Endothelial cell (in vitro differentiated cells): Measurements from ENCODE around the gene TM4SF20. TPM values are rescaled to one million over a fixed set of nuclear protein-coding genes. Genes with fewer than 3 reads are reported as not detected.

Source experiments
- DNase-seq: peaks from one replicate; pipeline ENCODE4 v3.0.0; 2021; ENCODE audit warnings: low spot score
- H3K27ac Mint-ChIP-seq: one replicate; pipeline ENCODE4 v1.8.0; 2021; ENCODE audit warnings: mixed read lengths, inconsistent platforms; ENCODE audit not compliant: unreplicated experiment
- H3K27me3 Mint-ChIP-seq: one replicate; pipeline ENCODE4 v1.8.0; 2021; ENCODE audit warnings: mild to moderate bottlenecking, moderate library complexity, mixed read lengths, inconsistent platforms; ENCODE audit not compliant: unreplicated experiment
- H3K36me3 Mint-ChIP-seq: one replicate; pipeline ENCODE4 v1.8.0; 2021; ENCODE audit warnings: mild to moderate bottlenecking, low read depth, mixed read lengths, inconsistent platforms; ENCODE audit not compliant: unreplicated experiment
- H3K4me1 Mint-ChIP-seq: one replicate; pipeline ENCODE4 v1.8.0; 2021; ENCODE audit warnings: mild to moderate bottlenecking, mixed read lengths, inconsistent platforms; ENCODE audit not compliant: unreplicated experiment
- H3K4me3 Mint-ChIP-seq: one replicate; pipeline ENCODE4 v1.8.0; 2021; ENCODE audit warnings: mild to moderate bottlenecking, mixed read lengths, inconsistent platforms; ENCODE audit not compliant: unreplicated experiment
- H3K9me3 Mint-ChIP-seq: one replicate; pipeline ENCODE4 v1.8.0; 2021; ENCODE audit warnings: mixed read lengths, inconsistent platforms; ENCODE audit not compliant: unreplicated experiment
- CTCF ChIP-seq: fragments of 200-600 bp; sonication (generic); IDR thresholded peaks from one replicate; pipeline ENCODE4 v1.5.0; 2021; ENCODE audit warnings: antibody characterized with exemption; ENCODE audit not compliant: unreplicated experiment
- total RNA-seq: library from RNA; stranded (reverse); fragmentation: NEBNext Ultra II Directional; extraction: Animal tissue kit (Norgen Biotek cat#: 25700); gene quantifications from one replicate; pipeline ENCODE4 v1.2.1, GENCODE V29; 2021; ENCODE audit not compliant: unreplicated experiment

TM4SF20 gene
- total RNA-seq, 1 donor from 2014 or later = not detected

- Mint-ChIP-seq H3K4me1 (no peaks in the 10 kb centered on the region), H3K36me3 (no peaks in the 10 kb centered on the region), H3K27me3 (no peaks in the 10 kb centered on the region), H3K27ac (no peak overlapping the region), H3K4me3 (no peak overlapping the region), H3K9me3 (no peaks in the 10 kb centered on the region)
- peak; percentile 31 for TF ChIP-seq CTCF
- peak; percentile 60 for DNase-seq
Measured at GRCh38 chr2:227406177-227407031, 27.3 kb upstream of the TM4SF20 start.

GRCh38 chr2:227404585-227405271 is 25.6 kb upstream of the TM4SF20 start:
- Mint-ChIP-seq H3K27ac (no peak overlapping the region), H3K4me3 (no peak overlapping the region)
- no peak for DNase-seq

GRCh38 chr2:227402959-227403358 is 23.9 kb upstream of the TM4SF20 start:
- Mint-ChIP-seq H3K9me3 (no peaks in the 10 kb centered on the region), H3K27ac (no peak overlapping the region), H3K4me1 (no peaks in the 10 kb centered on the region), H3K36me3 (no peaks in the 10 kb centered on the region), H3K27me3 (peaks cover 4% of the 10 kb centered on the region), H3K4me3 (no peak overlapping the region)
- TF ChIP-seq CTCF = no peak
- DNase-seq = no peak

More at GRCh38 chr2:227404585-227405271, 25.6 kb upstream of the TM4SF20 start:
- Mint-ChIP-seq H3K4me1 (no peaks in the 10 kb centered on the region), H3K27me3 (peaks cover 2% of the 10 kb centered on the region), H3K9me3 (no peaks in the 10 kb centered on the region), H3K36me3 (no peaks in the 10 kb centered on the region)
- no peak for TF ChIP-seq CTCF

- peaks cover 5% of the 10 kb centered on the region for H3K27me3 Mint-ChIP-seq
- H3K4me1 Mint-ChIP-seq = no peaks in the 10 kb centered on the region
- H3K27ac Mint-ChIP-seq = no peak overlapping the region
- H3K4me3 Mint-ChIP-seq = no peak overlapping the region
- no peaks in the 10 kb centered on the region for H3K9me3 Mint-ChIP-seq
- DNase-seq = no peak
- H3K36me3 Mint-ChIP-seq = no peaks in the 10 kb centered on the region
- TF ChIP-seq CTCF = no peak
Measured at GRCh38 chr2:227402321-227402720, 23.2 kb upstream of the TM4SF20 start.

GRCh38 chr2:227401550-227401949 is 22.4 kb upstream of the TM4SF20 start:
- Mint-ChIP-seq H3K36me3 (no peaks in the 10 kb centered on the region), H3K27me3 (peaks cover 5% of the 10 kb centered on the region), H3K4me3 (no peak overlapping the region), H3K4me1 (no peaks in the 10 kb centered on the region), H3K9me3 (no peaks in the 10 kb centered on the region), H3K27ac (no peak overlapping the region)
- DNase-seq = no peak
- TF ChIP-seq CTCF = no peak
